GM21381 (cell line): ENCODE measurements around the gene TRPC4.

Experiments
- ATAC-seq: cut with Tn5 transposase; IDR thresholded peaks from one replicate; pipeline ENCODE4 v1.9.1; 2021; ENCODE audit warnings: mild to moderate bottlenecking, moderate library complexity; ENCODE audit not compliant: unreplicated experiment

The TRPC4 gene

DNA sequence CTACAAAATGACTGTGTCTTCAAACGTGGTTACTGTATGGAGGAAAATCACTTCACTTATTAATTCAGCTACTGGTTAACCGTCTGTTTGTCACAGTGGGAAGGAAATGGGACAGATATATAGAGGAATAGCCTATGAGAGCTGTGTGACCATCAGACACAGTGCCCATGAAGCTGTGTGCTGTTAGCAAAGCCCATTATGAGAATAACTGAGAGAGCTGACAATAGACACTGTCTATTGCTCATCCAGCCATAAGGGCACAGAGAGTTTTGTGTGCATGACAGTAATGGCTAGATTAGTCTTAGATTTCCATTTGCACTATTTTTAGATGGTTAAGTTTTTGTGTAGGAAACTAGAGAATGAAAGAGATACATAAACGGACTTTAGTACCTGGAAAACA, 206.9 kb downstream of the TRPC4 start:
- no peak for ATAC-seq

DNA sequence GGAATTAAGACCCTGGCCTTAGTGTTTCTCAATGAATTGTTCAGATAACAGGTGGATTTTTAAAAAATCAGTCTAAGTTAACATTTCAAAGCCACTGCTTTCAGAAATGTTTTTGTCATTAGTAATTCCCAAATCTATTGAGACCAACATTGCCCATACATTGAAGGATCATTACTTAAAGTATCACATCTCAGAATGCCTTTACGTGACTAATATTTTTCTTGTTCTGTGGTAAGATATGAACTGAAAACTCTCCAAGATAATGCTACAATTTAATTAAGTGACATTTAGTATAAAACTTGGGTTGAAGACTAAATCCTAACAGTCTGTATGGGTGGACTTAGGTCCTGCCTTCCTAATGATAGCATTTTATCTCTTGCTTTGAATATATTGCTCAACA, 211.6 kb downstream of the TRPC4 start:
- ATAC-seq = no peak

DNA sequence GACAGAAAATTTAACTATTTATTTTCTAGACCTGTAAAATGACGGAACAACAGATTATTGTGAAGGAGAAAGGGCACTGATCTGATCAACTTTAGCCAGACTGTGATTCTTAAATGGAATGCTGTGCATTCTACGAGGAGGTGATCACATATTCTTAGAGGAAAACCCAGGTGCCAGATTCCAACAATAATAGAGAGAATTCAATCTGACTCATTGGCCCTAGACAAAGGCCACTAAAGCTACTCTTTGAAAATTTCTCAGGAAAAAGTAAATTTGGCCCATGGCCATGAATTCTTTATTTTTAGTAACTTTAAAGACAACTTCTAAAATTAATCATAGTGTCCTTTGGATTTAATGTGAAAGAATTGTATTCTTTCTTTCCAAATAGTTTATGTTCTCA, 212.4 kb downstream of the TRPC4 start:
- no peak for ATAC-seq

DNA sequence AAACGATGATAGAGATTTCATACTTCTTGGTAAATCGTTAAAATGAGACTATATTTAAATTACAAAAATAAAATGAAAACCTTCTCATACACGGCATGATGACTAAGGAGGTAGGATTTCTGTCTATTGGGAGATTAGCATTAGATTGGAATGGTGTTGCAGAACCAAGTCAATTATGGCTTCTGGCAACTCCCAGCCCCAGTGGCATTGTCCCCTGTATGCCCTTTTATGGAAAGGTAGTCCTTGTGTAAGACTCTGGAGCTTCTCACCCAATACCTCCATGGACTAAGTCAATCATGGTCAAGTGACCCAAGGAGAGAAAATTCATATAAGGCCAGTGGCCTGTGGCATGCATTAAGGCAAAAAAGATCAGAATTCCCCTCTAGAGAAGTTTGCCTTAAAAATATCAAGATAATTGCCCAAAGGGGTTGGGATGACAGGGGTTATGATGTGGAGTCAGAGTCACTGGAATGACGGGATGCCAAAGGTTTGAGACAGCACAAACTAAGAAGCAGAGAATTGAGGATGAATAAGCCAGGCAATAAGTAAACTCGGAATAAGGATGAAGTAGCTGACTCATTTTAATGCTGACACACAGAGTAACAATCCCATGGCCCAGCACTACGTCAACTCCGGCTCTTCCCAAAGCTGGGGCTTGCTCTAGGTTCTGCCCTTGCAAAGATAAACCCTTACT, 213.2 kb downstream of the TRPC4 start:
- no peak for ATAC-seq

DNA sequence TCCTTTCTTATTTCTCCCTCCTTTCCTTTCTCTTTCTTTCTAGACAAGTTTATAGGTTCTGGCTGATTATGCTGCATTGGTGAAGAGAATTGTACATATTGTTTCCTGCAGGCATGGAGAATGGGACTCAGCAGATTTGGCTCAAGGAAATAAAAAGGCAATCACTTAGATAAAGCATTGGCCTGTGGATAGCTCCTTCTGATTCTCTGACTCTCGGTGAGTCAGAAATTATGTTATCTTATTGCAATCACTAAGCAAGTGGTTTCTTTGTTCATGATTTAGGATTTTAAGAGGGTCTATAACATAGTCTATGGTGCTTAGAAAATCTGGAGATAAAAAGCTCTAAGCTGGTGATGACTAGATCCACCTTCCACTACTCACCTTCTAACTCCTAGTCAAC, 217.0 kb downstream of the TRPC4 start:
- ATAC-seq = no peak

DNA sequence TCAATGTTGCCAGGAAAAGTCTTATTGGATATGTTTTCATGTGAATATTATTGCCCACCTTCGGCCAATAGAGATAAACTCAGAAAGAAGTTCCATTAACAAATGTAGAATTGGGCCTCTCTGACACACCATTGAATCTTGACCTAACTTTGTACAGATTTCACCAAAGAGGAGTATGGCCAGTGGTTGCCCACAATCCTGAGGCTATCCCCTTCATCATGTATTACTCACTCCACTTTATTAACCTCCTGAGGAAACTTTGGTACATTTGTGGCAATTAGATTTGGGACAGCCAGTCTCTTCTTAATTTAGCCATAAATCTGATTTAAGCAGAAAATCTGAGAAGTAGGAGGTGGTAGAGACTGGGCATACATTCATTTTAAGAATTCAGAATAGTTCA, 217.7 kb downstream of the TRPC4 start:
- ATAC-seq = no peak

DNA sequence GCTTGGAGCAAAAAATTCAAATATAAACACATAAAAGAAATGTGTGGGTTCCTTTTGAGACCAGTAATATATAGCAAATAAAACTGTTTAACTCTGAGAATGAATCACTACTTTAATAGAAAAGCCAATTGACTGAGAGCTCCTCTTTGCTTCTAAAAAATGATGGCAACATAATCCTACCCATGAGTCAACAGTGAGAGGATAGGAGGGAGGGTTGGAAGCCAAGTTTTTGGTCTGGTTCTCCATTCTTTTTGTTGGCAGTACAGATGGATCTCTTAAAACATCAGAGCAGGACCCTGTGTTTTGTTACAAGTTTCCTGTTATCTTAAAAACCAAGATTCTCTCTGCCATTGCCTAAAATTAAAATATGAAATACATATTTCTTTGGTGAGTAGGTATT, 221.0 kb downstream of the TRPC4 start:
- no peak for ATAC-seq

DNA sequence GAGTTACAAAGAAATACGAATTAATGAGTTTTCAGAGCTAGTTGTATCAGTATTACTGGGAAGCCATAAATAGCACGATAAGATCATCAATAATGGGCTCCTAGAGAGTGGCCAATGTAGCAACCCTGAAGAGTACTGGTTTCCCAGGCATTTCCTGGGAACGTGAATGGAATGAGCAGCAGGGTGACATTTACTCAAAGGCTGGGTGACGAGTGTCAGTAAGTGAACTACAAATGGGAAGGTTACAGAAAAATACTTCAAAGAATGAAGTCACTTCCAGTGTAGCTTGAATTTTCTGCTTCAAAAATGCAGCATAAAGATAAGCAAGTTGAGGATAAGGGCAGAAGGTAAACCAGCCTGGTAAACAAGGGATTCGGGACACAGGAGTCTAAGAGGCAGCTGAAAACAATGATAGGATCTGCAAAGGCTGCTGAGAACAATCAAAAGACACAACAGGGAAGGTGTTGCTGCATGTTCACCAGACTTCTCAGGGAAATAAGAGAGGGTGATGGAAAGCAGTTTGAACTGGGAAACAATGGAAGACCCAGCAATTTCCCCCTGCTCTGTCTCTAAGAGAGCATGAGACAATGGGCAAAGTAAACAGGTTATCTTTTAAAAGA, 222.4 kb downstream of the TRPC4 start:
- no peak for ATAC-seq

DNA sequence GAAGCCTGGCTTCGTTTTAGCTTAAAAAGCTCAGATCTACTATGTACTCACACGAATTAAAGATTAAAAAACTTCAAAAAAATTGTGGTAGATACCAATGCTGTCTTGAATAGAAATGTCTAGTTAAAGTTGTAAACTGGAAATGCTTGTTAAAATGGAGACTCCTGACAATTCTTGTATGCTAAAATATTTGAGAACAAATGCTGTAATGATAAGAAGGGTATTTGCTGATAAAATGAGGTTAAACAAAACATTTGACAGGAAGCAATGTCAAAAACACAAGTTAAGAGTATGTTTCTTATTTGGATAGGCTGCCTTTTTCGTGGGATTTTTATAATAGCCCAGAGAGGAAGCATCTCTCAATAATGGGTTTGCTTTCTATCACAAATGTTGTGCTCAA, 223.0 kb downstream of the TRPC4 start:
- no peak for ATAC-seq

DNA sequence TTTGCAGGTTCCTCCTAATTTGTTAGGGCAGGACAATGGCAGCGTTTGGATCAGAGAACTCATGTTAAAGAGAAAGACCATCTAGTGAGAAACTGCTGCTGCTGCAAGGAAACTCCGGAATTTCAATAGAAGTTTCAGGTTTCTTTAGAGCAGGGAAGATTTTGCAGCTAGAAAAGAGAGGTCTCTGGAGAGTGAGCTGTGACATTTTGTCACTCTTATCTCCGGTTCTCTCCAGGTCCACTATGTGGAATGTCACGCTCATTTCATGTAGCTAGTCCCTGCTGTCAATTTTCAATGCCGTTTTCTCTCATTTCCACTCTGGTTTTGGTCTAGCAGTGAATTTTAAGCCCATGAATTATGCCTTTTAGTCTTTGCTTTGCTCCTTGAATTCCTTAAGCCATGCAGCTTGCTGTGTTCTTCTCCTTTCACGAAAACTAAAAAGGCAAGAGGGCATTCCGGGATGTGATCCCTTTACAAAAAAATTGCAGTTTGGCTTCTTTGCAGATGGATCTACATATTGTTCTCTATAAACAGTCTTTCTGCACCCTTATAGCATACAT, 224.3 kb downstream of the TRPC4 start:
- no peak for ATAC-seq

DNA sequence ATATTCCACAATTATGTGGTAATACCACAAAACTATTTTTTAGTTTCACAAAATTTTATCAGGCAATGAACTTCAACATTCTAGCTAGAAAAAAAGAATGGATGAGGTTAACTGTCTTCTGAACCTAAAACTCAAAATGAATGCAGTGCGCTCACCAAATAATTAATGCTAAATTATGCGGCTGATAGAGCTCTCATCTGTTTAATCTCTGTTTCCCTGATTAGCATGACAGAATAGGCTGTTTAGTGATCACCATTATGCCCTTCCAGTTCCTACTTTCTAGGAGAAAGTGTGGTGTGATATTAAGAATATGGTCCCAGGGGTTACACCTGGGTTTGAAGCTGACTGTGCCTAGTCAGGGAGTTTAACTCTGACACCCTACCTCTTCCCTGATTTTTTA, 228.2 kb downstream of the TRPC4 start:
- ATAC-seq = no peak

DNA sequence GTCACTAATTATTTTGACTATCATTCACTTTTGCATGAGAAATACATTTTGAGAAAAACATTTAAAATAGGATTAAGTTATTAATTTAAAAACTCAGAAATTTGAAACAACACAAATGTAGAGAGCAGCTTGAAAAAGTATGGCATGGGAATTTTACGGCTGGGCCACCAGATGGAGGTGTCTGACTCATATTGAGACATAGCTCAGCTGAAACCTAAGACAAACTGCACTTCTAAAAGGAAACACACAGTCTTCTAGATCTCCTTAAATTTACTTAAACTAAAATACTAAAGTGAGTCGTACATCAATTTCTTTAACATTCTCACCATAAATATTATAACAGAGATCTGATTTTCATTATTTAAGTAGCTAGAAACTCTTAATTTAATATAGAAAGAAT, 229.1 kb downstream of the TRPC4 start:
- ATAC-seq = no peak

DNA sequence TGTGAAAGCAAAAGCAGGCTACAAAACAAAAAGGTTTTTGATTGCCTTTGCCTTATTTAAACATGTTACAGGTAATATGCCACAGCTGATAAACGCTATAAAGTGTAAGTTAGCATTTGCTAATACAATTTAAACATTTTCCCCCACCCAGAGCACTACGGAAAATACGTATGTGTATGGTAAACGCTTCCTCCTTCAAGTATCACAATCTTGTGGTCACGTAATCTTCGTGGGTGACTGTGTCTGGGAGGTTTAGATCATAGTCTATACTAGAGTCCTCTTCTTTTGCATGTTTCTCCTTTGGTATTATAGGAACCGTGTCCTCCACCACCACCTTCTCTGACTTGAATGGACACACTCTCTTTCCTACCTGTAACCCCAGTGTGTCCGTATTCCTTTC, 232.9 kb downstream of the TRPC4 start:
- ATAC-seq = no peak

DNA sequence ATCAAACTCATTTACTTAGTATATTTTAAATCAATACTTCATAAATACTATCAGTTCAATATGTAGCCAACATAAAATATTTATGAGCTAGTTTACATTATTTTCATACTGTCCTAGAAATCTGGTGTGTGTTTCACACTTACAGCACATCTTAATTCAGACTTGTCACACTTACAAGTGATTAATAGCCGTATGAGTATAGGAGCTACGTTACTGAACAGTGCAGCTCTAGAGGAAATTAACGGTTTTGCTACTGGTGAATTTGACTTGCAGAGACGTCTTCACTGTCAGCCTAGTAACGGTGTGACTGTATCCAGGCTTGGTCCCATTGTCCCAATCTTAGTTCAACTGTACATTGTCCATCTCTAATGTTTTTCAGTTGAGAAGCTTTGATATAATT, 237.3 kb downstream of the TRPC4 start:
- no peak for ATAC-seq

DNA sequence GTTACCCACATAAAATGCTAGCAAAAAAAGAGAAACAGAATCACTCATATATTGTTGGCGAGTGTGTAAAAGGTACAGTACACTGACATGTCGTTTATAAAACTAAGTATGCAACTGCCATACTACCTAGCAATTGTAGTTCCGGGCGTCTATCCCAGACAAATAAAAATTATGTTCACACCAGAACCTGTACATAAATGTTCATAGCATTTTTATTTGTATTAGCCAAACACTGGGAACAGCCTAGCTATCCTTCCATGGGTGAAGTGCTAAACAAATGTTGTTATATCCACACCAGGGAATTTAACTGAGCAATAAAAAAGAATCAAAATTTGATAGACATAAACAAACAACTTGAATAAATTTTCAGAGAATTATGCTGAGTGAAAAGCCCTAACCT, 242.1 kb downstream of the TRPC4 start:
- ATAC-seq = no peak

DNA sequence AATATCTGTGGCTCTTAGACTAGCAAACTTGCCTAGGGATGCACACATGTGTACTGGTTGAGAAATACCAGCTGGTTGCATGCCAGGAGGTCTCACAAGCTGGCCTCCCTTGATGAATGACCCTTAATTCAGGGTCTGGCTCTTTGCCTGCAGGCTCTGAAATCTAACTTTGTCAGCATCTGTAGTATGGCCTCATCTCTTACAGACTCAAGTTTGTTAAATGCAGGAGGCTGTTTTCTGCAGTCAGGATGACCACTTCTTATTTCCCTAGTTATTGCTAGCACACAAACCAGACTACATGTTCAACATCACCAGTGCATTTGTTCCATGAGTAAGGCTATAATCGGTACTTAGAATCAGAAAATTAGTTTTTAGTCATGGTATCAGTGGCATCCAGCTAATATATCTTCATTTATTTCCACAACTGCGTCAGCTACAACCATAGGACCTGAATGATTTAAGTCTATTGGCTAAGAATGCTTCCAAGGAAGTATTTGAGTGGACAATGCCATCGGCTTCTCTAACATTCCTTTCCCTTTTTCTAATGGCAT, 247.7 kb downstream of the TRPC4 start:
- no peak for ATAC-seq

DNA sequence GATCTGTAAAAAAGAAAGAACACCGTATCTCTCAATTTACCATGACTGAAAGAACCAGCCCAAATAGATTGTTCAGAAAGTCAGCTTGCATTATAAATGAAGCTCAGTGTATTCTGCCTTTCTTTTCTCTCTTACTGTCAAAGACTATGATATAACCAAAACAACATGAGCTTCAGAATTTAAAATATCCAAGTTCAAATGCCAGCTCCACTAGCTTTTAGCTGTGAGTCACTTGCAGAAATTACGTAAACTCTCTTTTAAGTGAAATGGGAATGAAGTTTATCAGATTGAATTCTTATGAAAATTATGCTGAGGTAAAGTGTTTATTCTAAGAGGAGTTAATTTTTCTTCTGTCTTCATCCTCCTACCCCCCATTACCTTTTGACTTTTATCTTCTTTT, 251.0 kb downstream of the TRPC4 start:
- no peak for ATAC-seq

DNA sequence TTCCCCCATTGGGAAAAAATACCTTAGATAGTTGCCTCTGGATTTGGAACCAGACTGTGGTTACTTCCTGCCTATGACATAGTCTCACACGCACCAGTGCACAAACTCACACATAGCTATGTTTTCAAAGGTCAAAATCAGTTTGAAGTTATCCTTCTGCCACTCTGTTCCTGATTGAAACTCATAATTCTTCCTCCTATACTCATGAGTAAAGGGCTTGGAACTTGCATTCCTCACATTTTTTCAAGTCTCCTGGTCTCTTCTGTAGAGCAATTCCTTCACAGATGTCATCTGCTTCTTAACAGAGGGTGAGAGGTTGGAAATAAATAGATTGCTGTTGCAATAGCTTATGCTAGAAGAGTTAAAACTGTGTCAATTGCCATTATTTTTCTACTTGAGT, 252.4 kb downstream of the TRPC4 start:
- no peak for ATAC-seq

DNA sequence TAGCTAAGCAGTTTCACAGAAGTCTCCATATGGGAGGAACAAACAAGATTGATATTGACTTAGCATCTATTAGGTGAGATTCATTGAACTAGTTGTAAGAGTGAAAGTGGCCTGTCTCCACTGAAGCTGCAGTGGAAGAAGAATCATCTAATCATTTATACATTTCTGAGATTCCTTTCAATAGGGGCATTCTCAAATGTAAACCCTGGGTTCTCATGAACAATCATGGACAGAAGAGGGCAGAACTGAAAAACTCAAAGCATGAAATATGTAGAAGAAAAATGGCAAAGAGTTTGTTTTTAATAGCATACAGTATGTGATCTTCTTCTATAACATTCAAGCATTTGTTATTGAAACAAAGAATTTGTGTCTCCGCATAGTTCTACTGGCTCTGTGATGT, 253.4 kb downstream of the TRPC4 start:
- no peak for ATAC-seq

DNA sequence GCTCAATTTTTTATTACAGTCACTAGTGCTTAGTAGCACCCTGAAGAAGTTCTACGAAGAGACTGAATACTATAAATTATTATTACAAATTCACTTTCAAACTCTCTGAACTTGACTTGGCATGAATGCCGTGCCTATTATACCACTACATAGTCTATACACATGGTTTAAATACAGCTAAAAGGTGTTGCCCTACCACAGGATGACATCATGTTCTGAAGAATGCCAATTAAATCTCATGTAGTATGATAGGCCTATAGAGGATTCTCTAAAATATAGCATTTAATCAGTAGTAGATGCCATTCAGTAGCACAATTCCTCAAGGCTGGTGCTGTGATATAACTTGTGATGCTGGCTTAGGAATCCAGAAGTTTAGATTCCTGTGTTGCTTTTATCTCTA, 254.3 kb downstream of the TRPC4 start:
- ATAC-seq = no peak

DNA sequence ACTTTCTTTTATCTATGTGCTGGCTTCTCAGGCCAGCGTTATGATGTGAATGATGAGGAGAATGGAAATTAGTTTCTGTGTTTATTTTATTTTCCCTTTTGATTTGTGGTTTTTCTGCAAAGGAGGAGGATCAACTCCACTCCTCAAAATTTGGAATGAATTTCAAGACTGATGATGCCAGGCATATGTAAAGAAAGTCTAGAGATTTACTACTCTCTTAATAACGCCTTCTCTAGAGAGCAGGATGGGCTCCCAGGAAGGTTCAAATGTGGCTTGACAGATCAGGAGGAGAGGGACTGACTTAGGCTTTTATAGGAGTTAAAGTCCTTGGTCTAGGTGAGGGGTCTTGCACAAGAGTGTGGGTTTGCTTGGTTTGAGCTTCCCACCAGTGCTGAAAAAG, 255.9 kb downstream of the TRPC4 start:
- no peak for ATAC-seq

DNA sequence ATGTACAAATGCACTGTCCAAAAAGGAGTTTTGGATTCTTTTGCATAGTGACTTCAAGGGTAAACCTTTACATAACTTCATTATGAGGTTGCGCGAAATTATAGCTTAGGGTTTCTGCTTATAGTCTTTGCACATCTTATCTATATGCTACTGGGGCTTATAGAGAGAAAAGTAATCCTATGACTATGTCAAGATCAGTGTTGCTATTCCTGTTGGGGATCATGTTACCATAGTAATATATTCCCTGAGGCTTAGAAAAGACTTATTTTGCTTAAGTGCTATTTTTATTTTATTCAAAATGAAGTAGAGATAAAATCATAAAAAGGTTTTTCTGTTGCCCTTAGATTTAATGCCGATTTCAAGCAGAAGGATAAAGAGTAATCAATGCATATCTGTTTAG, 256.3 kb downstream of the TRPC4 start:
- no peak for ATAC-seq
